GM12878 (cell line): Measurements from ENCODE around the gene PTGR3. TPM values are rescaled to one million over a fixed set of nuclear protein-coding genes. Genes with fewer than 3 reads are reported as not detected.

Experiments used
- ATAC-seq: fragments of 200-7000 bp; cut with Tn5 transposase; 3 replicates; pipeline ENCODE4 v1.9.1; 2020; ENCODE audit warnings: mild to moderate bottlenecking, moderate library complexity
- BruUV-seq: library from RNA; stranded (reverse); fragments of 400-500 nt; replicated peaks from 2 replicates; lab custom pipeline; 2021; lab: Mats Ljungman, UMichigan
- CTCF ChIA-PET: fragments of 300-600 bp; sonication (Branson Sonifier 250); formaldehyde crosslinking; extraction: SDS; loops from one replicate; lab custom pipeline; 2021; ENCODE audit warnings: inconsistent platforms; lab: Yijun Ruan, JAX
- POLR2A ChIA-PET: fragments of 350-600 bp; formaldehyde crosslinking; extraction: SDS; loops from one replicate; lab custom pipeline; 2021; ENCODE audit warnings: inconsistent platforms; lab: Charles Lee
- RAD21 ChIA-PET: fragments of 300-600 bp; sonication (Branson Sonifier 250); formaldehyde crosslinking; loops from one replicate; lab custom pipeline; 2023; ENCODE audit warnings: antibody characterized with exemption; ENCODE audit not compliant: unreplicated experiment; lab: Charles Lee
- SMC1A ChIA-PET: fragments of 300-600 bp; sonication (Branson Sonifier 250); formaldehyde crosslinking; loops from one replicate; lab custom pipeline; 2023; ENCODE audit not compliant: unreplicated experiment, uncharacterized antibody; lab: Charles Lee
- DNase-seq: peaks from one replicate; pipeline ENCODE4 v3.0.0-alpha.2; 2011; ENCODE audit warnings: low read depth, low spot score
- FAIRE-seq: peaks from 3 replicates; lab custom pipeline; 2011; peaks lifted over from hg19 to GRCh38; lab: Jason Lieb, UNC
- H2AFZ ChIP-seq: 2 replicates; pipeline ENCODE4 v1.6.0; 2011; ENCODE audit warnings: low read depth, low read length, control low read depth; ENCODE audit not compliant: control insufficient read depth
- H3K27ac ChIP-seq: 2 replicates; pipeline ENCODE4 v1.5.1; 2011; ENCODE audit warnings: control low read depth; ENCODE audit not compliant: control insufficient read depth, insufficient read depth
- H3K27me3 ChIP-seq, 2 experiments: replicated peaks in 1 of 2; 2 replicates each; pipeline versions ENCODE4 v1.6.0 to v1.6.1; 2011; ENCODE audit warnings: low read length in 1 of 2; ENCODE audit not compliant: control insufficient read depth in 2 of 2, insufficient read depth in 2 of 2
- H3K36me3 ChIP-seq, 2 experiments: 2 replicates each; pipeline ENCODE4 v1.5.1; 2011; ENCODE audit warnings: low read length in 1 of 2; ENCODE audit not compliant: control insufficient read depth in 2 of 2, insufficient read depth in 2 of 2
- H3K4me1 ChIP-seq: 2 replicates; pipeline ENCODE4 v1.6.1; 2011; ENCODE audit warnings: mild to moderate bottlenecking, low read length, moderate library complexity, mixed read lengths; ENCODE audit not compliant: control insufficient read depth, insufficient read depth
- H3K4me2 ChIP-seq: 2 replicates; pipeline ENCODE4 v1.6.0; 2011; ENCODE audit warnings: control low read depth; ENCODE audit not compliant: control insufficient read depth, insufficient read depth
- H3K4me3 ChIP-seq: fragments of 200-600 bp; sonication (generic); 2 replicates; pipeline ENCODE4 v1.5.1; 2016
- H3K79me2 ChIP-seq: 2 replicates; pipeline ENCODE4 v1.6.0; 2011; ENCODE audit warnings: low read length; ENCODE audit not compliant: control insufficient read depth, insufficient read depth
- H3K9ac ChIP-seq: 2 replicates; pipeline ENCODE4 v1.8.0; 2011; ENCODE audit warnings: low read length, control low read depth, mixed read lengths; ENCODE audit not compliant: control insufficient read depth, insufficient read depth
- H3K9me3 ChIP-seq: replicated peaks from 3 replicates; pipeline ENCODE4 v1.5.1; 2011; ENCODE audit warnings: mild to moderate bottlenecking, low read length; ENCODE audit not compliant: control insufficient read depth, insufficient read depth
- H4K20me1 ChIP-seq: 2 replicates; pipeline ENCODE4 v1.6.0; 2011; ENCODE audit not compliant: control insufficient read depth, insufficient read depth
- ETV6 ChIP-seq, 2 experiments: fragments of 450-650 bp in 1 of 2; IDR thresholded peaks in 1 of 2; conservative IDR thresholded peaks in 1 of 2; 2 replicates each; pipeline ENCODE4 v1.6.1; 2014; ENCODE audit warnings: antibody characterized with exemption in 1 of 2, borderline replicate concordance in 1 of 2, low read depth in 1 of 2, mild to moderate bottlenecking in 1 of 2, moderate library complexity in 1 of 2
- FOS ChIP-seq: IDR thresholded peaks from 3 replicates; pipeline ENCODE4 v1.6.1; 2011; ENCODE audit warnings: borderline replicate concordance; ENCODE audit not compliant: insufficient read length; ENCODE audit errors: extremely low read depth
- FOXK2 ChIP-seq: fragments of 450-650 bp; IDR thresholded peaks from 2 replicates; pipeline ENCODE4 v1.6.1; 2017; ENCODE audit warnings: mild to moderate bottlenecking, moderate library complexity
- IKZF1 ChIP-seq: fragments of 450-650 bp; conservative IDR thresholded peaks from 2 replicates; pipeline ENCODE4 v1.6.1; 2017; ENCODE audit warnings: antibody characterized with exemption, mild to moderate bottlenecking
- MAX ChIP-seq: IDR thresholded peaks from 2 replicates; pipeline ENCODE4 v1.6.1; 2012; ENCODE audit warnings: low read depth, low read length, improper control_type of control experiment
- MYC ChIP-seq: IDR thresholded peaks from 2 replicates; pipeline ENCODE4 v1.6.1; 2011; ENCODE audit warnings: mild to moderate bottlenecking, low read length, moderate library complexity, inconsistent platforms; ENCODE audit not compliant: insufficient read depth, insufficient replicate concordance, insufficient read length, severe bottlenecking
- PKNOX1 ChIP-seq: fragments of 450-650 bp; IDR thresholded peaks from 2 replicates; pipeline ENCODE4 v1.6.1; 2016; ENCODE audit warnings: mild to moderate bottlenecking
- RBBP5 ChIP-seq: fragments of 200-600 bp; sonication (generic); conservative IDR thresholded peaks from 2 replicates; pipeline ENCODE4 v1.6.1; 2016
- SREBF1 ChIP-seq: IDR thresholded peaks from 2 replicates; pipeline ENCODE4 v1.6.1; 2012; ENCODE audit warnings: mild to moderate bottlenecking, low read length
- WGBS: methylation state at CpG from one replicate; pipeline ENCODE4 v1.1.6; 2016; ENCODE audit warnings: low lambda C conversion rate; ENCODE audit not compliant: insufficient replicate concordance, insufficient coverage; ENCODE audit errors: missing lambda C conversion rate; 5-methylcytosine and 5-hydroxymethylcytosine counted together
- in situ Hi-C: fragments of 300-500 bp; cut with MboI; formaldehyde crosslinking; loops from 9 replicates; pipeline ENCODE4 v1.14.3; 2018; ENCODE audit warnings: mixed read lengths
- intact Hi-C: fragments of 100-400 bp; cut with micrococcal nuclease; formaldehyde crosslinking; loops from one replicate; pipeline ENCODE4 v1.14.2; 2022; ENCODE audit not compliant: unreplicated experiment
- polyA plus RNA-seq, 11 experiments: library from polyadenylated mRNA; depleted of rRNA in 4 of 11; unstranded in 6 of 11; stranded (reverse) in 5 of 11; fragments of >200 nt; fragmentation: Nextera tagmentation in 4 of 11; fragmentation: Illumina TruSeq in 1 of 11; extraction: Ambion mirVana in 4 of 11; extraction: Trizol in 1 of 11; gene quantifications; 1 replicate in 1 of 11; 2 replicates in 10 of 11; pipeline versions ENCODE4 v1.2.1 to v1.2.3, GENCODE V29; 2011 to 2016; ENCODE audit warnings: inconsistent platforms in 2 of 11, missing spikeins in 2 of 11, low read depth in 1 of 11
- total RNA-seq, 4 experiments: library from RNA; depleted of rRNA in 3 of 4; stranded (reverse); fragments of >200 nt in 3 of 4; fragmentation: Illumina TruSeq in 1 of 4; extraction: Trizol in 1 of 4; gene quantifications; 2 replicates each; pipeline versions ENCODE4 v1.2.1 to v1.2.3, GENCODE V29; 2013 to 2021

The PTGR3 gene
- total and polyA plus RNA-seq, 10 of the 15 experiments (the other 5 are each of a cell fraction or from before 2014, with no cell fraction given), result 6.2 to 69.8 (median 21.9) TPM

- Histone ChIP-seq H3K27me3 (no peaks in the 10 kb centered on the region), H3K79me2 (peaks cover 25% of the 10 kb centered on the region), H3K4me1 (peaks cover 14% of the 10 kb centered on the region), H3K9ac (no peak overlapping the region), H3K36me3 (no peaks in the 10 kb centered on the region), H3K4me3 (no peak overlapping the region), H3K9me3 (no peaks in the 10 kb centered on the region), H2AFZ (no peak overlapping the region), H3K27ac (no peak overlapping the region), H3K4me2 (no peak overlapping the region), H4K20me1 (no peaks in the 10 kb centered on the region)
- ATAC-seq, result no peak
- 88% methylated on average over 5 of the region's 5 CpGs for WGBS
- in situ Hi-C loops, result no loop called here
- intact Hi-C loops, result no loop called here
- DNase-seq, result no peak
- ChIA-PET RAD21 (interaction anchor here (0.9 kb wide), 1 partner anchor 41 kb away, joined by 4 read pairs; no protein-coding TSS in a partner anchor), POLR2A (no interaction called here), SMC1A (interaction anchor here (1.1 to 1.4 kb wide), 2 partner anchors 10 to 15 kb away, joined by 5 to 6 read pairs; no protein-coding TSS in a partner anchor), CTCF (interaction anchor here (1.0 kb wide), 1 partner anchor 10 kb away, joined by 4 read pairs; no protein-coding TSS in a partner anchor)
- TF ChIP-seq RBBP5 (no peak), IKZF1 (no peak), FOS (no peak), PKNOX1 (no peak), ETV6 (conservative IDR thresholded peaks at IDR 0.05 in 1 of 2, IDR thresholded peaks at IDR 0.05 in 1 of 2; ENCODE audit: borderline replicate concordance in 1 of 2, low read depth in 1 of 2) (no peak), SREBF1 (no peak)
- no peak for FAIRE-seq
- no TSS peak for BruUV-seq
Measured at GRCh38 chr18:75251466-75251865, 42.5 kb upstream of the PTGR3 start.

GRCh38 chr18:75250471-75250821 lies 41.5 kb upstream of the PTGR3 start:
- intact Hi-C loops, result no loop called here
- H3K9me3 ChIP-seq, result no peaks in the 10 kb centered on the region
- no peaks in the 10 kb centered on the region for H4K20me1 ChIP-seq
- no peak overlapping the region for H3K4me2 ChIP-seq
- no peak overlapping the region for H3K9ac ChIP-seq
- ChIA-PET POLR2A (no interaction called here), SMC1A (interaction anchor here (0.6 to 1.4 kb wide), 3 partner anchors 11 to 239 kb away, joined by 3 to 6 read pairs (median 5); no protein-coding TSS in a partner anchor), CTCF (interaction anchor here (0.7 to 1.0 kb wide), 2 partner anchors 11 to 23 kb away, joined by 3 to 4 read pairs; no protein-coding TSS in a partner anchor), RAD21 (no interaction called here)
- TF ChIP-seq MYC (no peak), MAX (no peak), FOXK2 (no peak)
- H3K27me3 ChIP-seq, result no peaks in the 10 kb centered on the region
- no peaks in the 10 kb centered on the region for H3K36me3 ChIP-seq
- no peak overlapping the region for H3K27ac ChIP-seq
- in situ Hi-C loops, result no loop called here
- BruUV-seq, result no TSS peak
- H2AFZ ChIP-seq, result no peak overlapping the region
- H3K4me3 ChIP-seq, result no peak overlapping the region
- ATAC-seq (no peak), FAIRE-seq (no peak), DNase-seq (no peak)
- peaks cover 14% of the 10 kb centered on the region for H3K4me1 ChIP-seq
- peaks cover 25% of the 10 kb centered on the region for H3K79me2 ChIP-seq
- 97% methylated on average over 20 of the region's 20 CpGs for WGBS
